K562 (cell line): Measurements from ENCODE around the gene PLEKHM2. TPM values are rescaled to one million over a fixed set of nuclear protein-coding genes. Genes with fewer than 3 reads are reported as not detected.

Source experiments
- EGR1 ChIP-seq: fragments of 450-650 bp; conservative IDR thresholded peaks from 2 replicates; pipeline ENCODE4 v1.6.1; 2017; ENCODE audit warnings: mild to moderate bottlenecking
- ESRRB ChIP-seq: fragments of 250-450 bp; sonication (Bioruptor Pico); IDR thresholded peaks from 2 replicates; pipeline ENCODE4 v1.5.0; 2020; ENCODE audit warnings: mild to moderate bottlenecking, moderate library complexity, borderline replicate concordance
- ETV6 ChIP-seq, 3 experiments: fragments of 150-350 bp in 1 of 3; sonication (generic) in 1 of 3; formaldehyde crosslinking in 1 of 3; IDR thresholded peaks; 2 replicates each; pipeline versions ENCODE4 v1.6.1 to v1.8.0; 2014 to 2022; ENCODE audit warnings: borderline replicate concordance in 2 of 3, low read depth in 2 of 3, antibody characterized with exemption in 1 of 3, low read length in 1 of 3, mild to moderate bottlenecking in 1 of 3, missing genetic modification reagents in 1 of 3
- FIP1L1 ChIP-seq: fragments of 200-400 bp; formaldehyde crosslinking; IDR thresholded peaks from 2 replicates; pipeline ENCODE4 v1.6.1; 2018; ENCODE audit warnings: mild to moderate bottlenecking, low read depth, low read length; ENCODE audit not compliant: poor library complexity, severe bottlenecking
- FOXM1 ChIP-seq, 2 experiments: fragments of 450-650 bp in 1 of 2; sonication (generic) in 1 of 2; formaldehyde crosslinking in 1 of 2; IDR thresholded peaks; 2 replicates each; pipeline versions ENCODE4 v1.6.1 to v1.9.0; 2017 to 2022; ENCODE audit warnings: low read depth in 2 of 2, mild to moderate bottlenecking in 2 of 2, missing genetic modification reagents in 1 of 2, moderate library complexity in 1 of 2
- MAFK ChIP-seq: IDR thresholded peaks from 2 replicates; pipeline ENCODE4 v1.6.1; 2011; ENCODE audit warnings: low read length, improper control_type of control experiment
- SIX5 ChIP-seq, 2 experiments: IDR thresholded peaks; 2 replicates each; pipeline ENCODE4 v1.6.1; 2011; ENCODE audit warnings: low read length in 2 of 2, borderline replicate concordance in 1 of 2, low read depth in 1 of 2, mild to moderate bottlenecking in 1 of 2, moderate library complexity in 1 of 2; ENCODE audit not compliant: insufficient read depth in 1 of 2
- TEAD1 ChIP-seq, 2 experiments: fragments of 450-650 bp in 1 of 2; sonication (generic) in 1 of 2; formaldehyde crosslinking; IDR thresholded peaks; 2 replicates each; pipeline versions ENCODE4 v1.4.0 to v1.8.0; 2020 to 2022; ENCODE audit warnings: mild to moderate bottlenecking in 2 of 2, missing genetic modification reagents in 1 of 2
- U2AF2 ChIP-seq: fragments of 200-400 bp; formaldehyde crosslinking; optimal IDR thresholded peaks from 2 replicates; pipeline ENCODE3; 2017; ENCODE audit warnings: low read depth, mild to moderate bottlenecking, low read length
- ZBED1 ChIP-seq: IDR thresholded peaks from 2 replicates; pipeline ENCODE4 v1.6.1; 2014
- ZNF121 ChIP-seq: sonication (generic); formaldehyde crosslinking; conservative IDR thresholded peaks from 2 replicates; pipeline ENCODE4 v1.8.0; 2022; ENCODE audit warnings: missing genetic modification reagents
- ZNF212 ChIP-seq: fragments of 450-650 bp; formaldehyde crosslinking; IDR thresholded peaks from 2 replicates; pipeline ENCODE4 v1.4.0; 2020; ENCODE audit warnings: mild to moderate bottlenecking
- ZNF239 ChIP-seq: fragments of 250-450 bp; sonication (Bioruptor Pico); IDR thresholded peaks from 2 replicates; pipeline ENCODE4 v1.4.0; 2020; ENCODE audit warnings: mild to moderate bottlenecking
- ZNF592 ChIP-seq: fragments of 450-650 bp; IDR thresholded peaks from 2 replicates; pipeline ENCODE4 v1.6.1; 2017; ENCODE audit warnings: antibody characterized with exemption, mild to moderate bottlenecking
- ZSCAN32 ChIP-seq: fragments of 450-650 bp; formaldehyde crosslinking; IDR thresholded peaks from 2 replicates; pipeline ENCODE4 v1.4.0; 2020; ENCODE audit warnings: mild to moderate bottlenecking, moderate library complexity
- polyA plus RNA-seq, 8 experiments: library from polyadenylated mRNA; depleted of rRNA in 4 of 8; stranded (reverse) in 5 of 8; unstranded in 3 of 8; fragments of >200 nt; fragmentation: Nextera tagmentation in 2 of 8; fragmentation: Illumina TruSeq in 1 of 8; extraction: Ambion mirVana in 2 of 8; extraction: Trizol in 1 of 8; gene quantifications; 2 replicates each; pipeline versions ENCODE4 v1.2.1 to v1.2.3, GENCODE V29; 2011 to 2014; ENCODE audit warnings: inconsistent platforms in 1 of 8, missing spikeins in 1 of 8
- total RNA-seq, 7 experiments: library from RNA; depleted of rRNA in 6 of 7; stranded (reverse); fragments of >200 nt in 6 of 7; fragmentation: Illumina TruSeq in 2 of 7; extraction: Trizol in 2 of 7; gene quantifications; 2 replicates each; pipeline versions ENCODE4 v1.2.1 to v1.2.3, GENCODE V29; 2011 to 2021; ENCODE audit warnings: low replicate concordance in 1 of 7
- TF ChIP-seq, protein P1 (sequence below): fragments of 150-350 bp; IDR thresholded peaks from 2 replicates; pipeline ENCODE4 v1.6.1; 2014; ENCODE audit warnings: low read depth, mild to moderate bottlenecking, low read length, borderline replicate concordance

PLEKHM2 gene
- total and polyA plus RNA-seq, 9 of the 15 experiments (the other 6 are each of a cell fraction or from before 2014, with no cell fraction given) = 0.27 to 63.7 (median 33.2) TPM

DNA sequence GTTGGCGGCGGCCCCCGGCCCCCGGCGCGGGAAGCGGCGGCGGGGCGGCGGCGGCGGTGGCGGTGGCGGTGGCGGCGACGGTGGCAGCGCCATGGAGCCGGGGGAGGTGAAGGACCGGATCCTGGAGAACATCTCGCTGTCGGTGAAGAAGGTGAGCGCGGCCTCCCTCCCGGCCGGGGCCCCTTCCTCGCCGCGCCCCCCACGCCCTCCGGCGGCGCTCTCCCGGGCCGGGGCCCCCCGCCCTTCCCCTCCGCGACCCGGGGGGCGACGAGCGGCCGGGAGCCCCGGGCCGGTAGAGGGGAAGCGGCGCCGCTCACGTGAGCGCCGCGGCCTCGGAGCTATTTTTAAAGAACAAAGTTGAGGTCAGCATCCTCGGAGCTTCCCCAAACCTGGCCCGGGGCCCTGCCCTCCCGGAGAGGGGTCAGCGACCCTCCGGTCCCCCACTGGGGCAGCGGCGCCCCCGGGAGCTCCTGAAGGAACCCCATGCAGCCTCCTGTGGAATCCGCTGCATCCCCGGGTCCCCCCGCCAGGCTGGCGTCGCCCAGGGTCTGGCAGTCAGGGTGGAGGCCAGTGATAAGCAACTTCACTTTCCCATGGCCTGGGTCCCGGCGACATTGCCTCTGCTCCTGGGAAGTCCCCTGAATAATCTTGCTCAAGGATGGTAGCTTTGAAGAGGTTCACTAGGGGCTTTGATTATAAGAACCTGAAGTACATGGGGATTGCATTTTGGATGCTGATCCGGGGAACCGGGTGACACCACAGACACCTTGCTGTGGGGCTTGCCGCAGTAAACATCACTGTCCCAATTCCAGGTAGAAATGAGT lies 560 bp downstream of the PLEKHM2 start (continued):
- peak; percentile 37; the same call in 1 of the 2 replicates for TF ChIP-seq ZNF592
- no peak for TF ChIP-seq ESRRB (CRISPR knock-in tag)
- no peak for TF ChIP-seq ZSCAN32 (CRISPR knock-in tag)
- no peak for TF ChIP-seq SIX5 (IDR thresholded peaks at IDR 0.05; ENCODE audit: borderline replicate concordance in 1 of 2, insufficient read depth in 1 of 2, low read depth in 1 of 2, low read length in 2 of 2)
- no peak for TF ChIP-seq ETV6 (IDR thresholded peaks at IDR 0.05; ENCODE audit: borderline replicate concordance in 1 of 2, low read depth in 2 of 2, low read length in 1 of 2)
- TF ChIP-seq ETV6 (CRISPR knock-in tag; IDR thresholded peaks at IDR 0.05; ENCODE audit: borderline replicate concordance) = no peak
- no peak for TF ChIP-seq FIP1L1
- TF ChIP-seq MAFK = no peak
- no peak for TF ChIP-seq TEAD1 (CRISPR knock-in tag; IDR thresholded peaks at IDR 0.05)
- no peak for TF ChIP-seq ZNF239 (CRISPR knock-in tag)
- no peak for TF ChIP-seq FOXM1 (IDR thresholded peaks at IDR 0.05; ENCODE audit: low read depth)
- TF ChIP-seq FOXM1 (CRISPR knock-in tag; IDR thresholded peaks at IDR 0.05; ENCODE audit: low read depth) = no peak
- TF ChIP-seq ZNF121 (CRISPR knock-in tag) = no peak
- TF ChIP-seq U2AF2 = no peak
- no peak for TF ChIP-seq EGR1
- no peak for TF ChIP-seq ZBED1
- no peak for TF ChIP-seq ZNF212
- TF ChIP-seq, protein P1, sequence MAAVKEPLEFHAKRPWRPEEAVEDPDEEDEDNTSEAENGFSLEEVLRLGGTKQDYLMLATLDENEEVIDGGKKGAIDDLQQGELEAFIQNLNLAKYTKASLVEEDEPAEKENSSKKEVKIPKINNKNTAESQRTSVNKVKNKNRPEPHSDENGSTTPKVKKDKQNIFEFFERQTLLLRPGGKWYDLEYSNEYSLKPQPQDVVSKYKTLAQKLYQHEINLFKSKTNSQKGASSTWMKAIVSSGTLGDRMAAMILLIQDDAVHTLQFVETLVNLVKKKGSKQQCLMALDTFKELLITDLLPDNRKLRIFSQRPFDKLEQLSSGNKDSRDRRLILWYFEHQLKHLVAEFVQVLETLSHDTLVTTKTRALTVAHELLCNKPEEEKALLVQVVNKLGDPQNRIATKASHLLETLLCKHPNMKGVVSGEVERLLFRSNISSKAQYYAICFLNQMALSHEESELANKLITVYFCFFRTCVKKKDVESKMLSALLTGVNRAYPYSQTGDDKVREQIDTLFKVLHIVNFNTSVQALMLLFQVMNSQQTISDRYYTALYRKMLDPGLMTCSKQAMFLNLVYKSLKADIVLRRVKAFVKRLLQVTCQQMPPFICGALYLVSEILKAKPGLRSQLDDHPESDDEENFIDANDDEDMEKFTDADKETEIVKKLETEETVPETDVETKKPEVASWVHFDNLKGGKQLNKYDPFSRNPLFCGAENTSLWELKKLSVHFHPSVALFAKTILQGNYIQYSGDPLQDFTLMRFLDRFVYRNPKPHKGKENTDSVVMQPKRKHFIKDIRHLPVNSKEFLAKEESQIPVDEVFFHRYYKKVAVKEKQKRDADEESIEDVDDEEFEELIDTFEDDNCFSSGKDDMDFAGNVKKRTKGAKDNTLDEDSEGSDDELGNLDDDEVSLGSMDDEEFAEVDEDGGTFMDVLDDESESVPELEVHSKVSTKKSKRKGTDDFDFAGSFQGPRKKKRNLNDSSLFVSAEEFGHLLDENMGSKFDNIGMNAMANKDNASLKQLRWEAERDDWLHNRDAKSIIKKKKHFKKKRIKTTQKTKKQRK = no peak
